Peyer's patch (tissue), 4 donors: Measurements from ENCODE around the gene OLIG1. TPM values are rescaled to one million over a fixed set of nuclear protein-coding genes. Genes with fewer than 3 reads are reported as not detected.

ENCODE experiments used
- DNase-seq, 3 donors: peaks; one replicate each; pipeline ENCODE4 v3.0.0-alpha.2; 2017 to 2019
- H3K27ac ChIP-seq, 4 donors: fragments of 200-600 bp; sonication (generic); one replicate each; pipeline ENCODE4 v1.5.1; 2016 to 2019
- H3K27me3 ChIP-seq, 2 donors: fragments of 200-600 bp; sonication (generic); one replicate each; pipeline ENCODE4 v1.5.1; 2019
- H3K36me3 ChIP-seq, 3 donors: fragments of 200-600 bp; sonication (generic); one replicate each; pipeline ENCODE4 v1.5.1; 2016 to 2019
- H3K4me1 ChIP-seq, 4 donors: fragments of 200-600 bp; sonication (generic); one replicate each; pipeline ENCODE4 v1.5.1; 2016 to 2019
- H3K4me3 ChIP-seq, 4 donors: fragments of 200-600 bp; sonication (generic); 1 replicate in 3 of 4; 2 replicates in 1 of 4; pipeline ENCODE4 v1.5.1; 2016 to 2019; ENCODE audit warnings: mild to moderate bottlenecking in 1 of 4
- H3K9me3 ChIP-seq, 4 donors: fragments of 200-600 bp; sonication (generic); one replicate each; pipeline ENCODE4 v1.5.1; 2016 to 2019; ENCODE audit warnings: mild to moderate bottlenecking in 1 of 4
- CTCF ChIP-seq, 6 experiments: fragments of 450-650 bp in 4 of 6; fragments of 200-600 bp in 2 of 6; sonication (generic) in 1 of 6; IDR thresholded peaks; one replicate each; pipeline ENCODE4 v1.5.1; 2017 to 2019; ENCODE audit warnings: antibody characterized with exemption in 6 of 6, mild to moderate bottlenecking in 3 of 6, moderate library complexity in 1 of 6
- POLR2A ChIP-seq, 2 donors: fragments of 450-650 bp; IDR thresholded peaks; one replicate each; pipeline ENCODE4 v1.5.1; 2017; ENCODE audit warnings: antibody characterized with exemption in 2 of 2, mild to moderate bottlenecking in 2 of 2, moderate library complexity in 2 of 2
- total RNA-seq, 4 donors: library from RNA; depleted of rRNA; stranded (reverse); fragments of >200 nt; gene quantifications; one replicate each; pipeline ENCODE4 v1.1.0, GENCODE V29; 2016

The OLIG1 gene
- not detected for total RNA-seq

GRCh38 chr21:33069994-33070743 is at the start of gene OLIG1:
TSS of gene OLIG1 (plus strand) at chr21:33070141. CDS start at chr21:33070247, 106 bp downstream.
- Histone ChIP-seq H3K36me3 (no peaks in the 10 kb centered on the region), H3K27ac (no peak within 1 kb of the TSS), H3K4me3 (peak within 1 kb of the TSS in 3 of 4 donors; percentile 31 to 47 (median 35)), H3K27me3 (peaks cover 0 to 32% of the 10 kb centered on the region in 2 donors), H3K4me1 (peaks cover 0 to 25% (median 6%) of the 10 kb centered on the region in 4 donors), H3K9me3 (peaks cover 0 to 11% (median 3%) of the 10 kb centered on the region in 4 donors)
- no peak for TF ChIP-seq POLR2A (IDR thresholded peaks at IDR 0.05)
- no peak for TF ChIP-seq CTCF (IDR thresholded peaks at IDR 0.05)
- no peak for DNase-seq

GRCh38 chr21:33020558-33021100 is 49.3 kb upstream of the OLIG1 start:
- no peak for DNase-seq
- no peak for TF ChIP-seq POLR2A (IDR thresholded peaks at IDR 0.05)
- peaks cover 0 to 62% of the 10 kb centered on the region in 2 donors for H3K27me3 ChIP-seq
- H3K36me3 ChIP-seq = no peaks in the 10 kb centered on the region
- no peaks in the 10 kb centered on the region for H3K9me3 ChIP-seq
- H3K4me1 ChIP-seq = peaks cover 0 to 37% (median 0%) of the 10 kb centered on the region in 4 donors
- H3K27ac ChIP-seq = no peak overlapping the region
- no peak overlapping the region for H3K4me3 ChIP-seq

GRCh38 chr21:33021150-33021549 is 48.8 kb upstream of the OLIG1 start:
- H3K36me3 ChIP-seq = no peaks in the 10 kb centered on the region
- peaks cover 0 to 38% (median 0%) of the 10 kb centered on the region in 4 donors for H3K4me1 ChIP-seq
- H3K4me3 ChIP-seq = no peak overlapping the region
- no peak overlapping the region for H3K27ac ChIP-seq
- H3K9me3 ChIP-seq = no peaks in the 10 kb centered on the region
- DNase-seq = no peak
- no peak for TF ChIP-seq POLR2A (IDR thresholded peaks at IDR 0.05)
- TF ChIP-seq CTCF (IDR thresholded peaks at IDR 0.05) = no peak
- H3K27me3 ChIP-seq = peaks cover 0 to 62% of the 10 kb centered on the region in 2 donors

GRCh38 chr21:33021667-33022066 is 48.3 kb upstream of the OLIG1 start:
- no peak for DNase-seq
- no peak for TF ChIP-seq CTCF (IDR thresholded peaks at IDR 0.05)
- TF ChIP-seq POLR2A (IDR thresholded peaks at IDR 0.05) = no peak
- H3K36me3 ChIP-seq = no peaks in the 10 kb centered on the region

GRCh38 chr21:33022489-33022827 is 47.5 kb upstream of the OLIG1 start:
- Histone ChIP-seq H3K4me3 (no peak overlapping the region), H3K36me3 (no peaks in the 10 kb centered on the region), H3K27me3 (peaks cover 0 to 74% of the 10 kb centered on the region in 2 donors), H3K9me3 (no peaks in the 10 kb centered on the region), H3K4me1 (peaks cover 0 to 47% (median 0%) of the 10 kb centered on the region in 4 donors), H3K27ac (no peak overlapping the region)
- DNase-seq = no peak
- no peak for TF ChIP-seq POLR2A (IDR thresholded peaks at IDR 0.05)
- no peak for TF ChIP-seq CTCF (IDR thresholded peaks at IDR 0.05)

More at GRCh38 chr21:33021667-33022066, 48.3 kb upstream of the OLIG1 start:
- H3K9me3 ChIP-seq = no peaks in the 10 kb centered on the region
- no peak overlapping the region for H3K27ac ChIP-seq
- H3K4me1 ChIP-seq = peaks cover 0 to 39% (median 0%) of the 10 kb centered on the region in 4 donors
- no peak overlapping the region for H3K4me3 ChIP-seq
- H3K27me3 ChIP-seq = peaks cover 0 to 66% of the 10 kb centered on the region in 2 donors
